NCI-H1436 (cell line): Measurements from ENCODE around the gene NPLOC4.
A peak's percentile ranks its signal among the peaks of the same experiment; 100 is the strongest.

Experiments used
- DNase-seq: peaks from one replicate; lab custom pipeline; 2025; lab: John Stamatoyannopoulos, UW

Gene NPLOC4

GRCh38 chr17:81636505-81637288 is at the start of gene NPLOC4, which contains the start of gene TSPAN10:
TSS of gene NPLOC4 (minus strand) at chr17:81637112. CDS start at chr17:81636930, 182 bp downstream.
TSS of gene TSPAN10 (plus strand) at chr17:81637196. CDS start at chr17:81642413, 5,217 bp downstream.
- peak; percentile 83 for DNase-seq

DNA sequence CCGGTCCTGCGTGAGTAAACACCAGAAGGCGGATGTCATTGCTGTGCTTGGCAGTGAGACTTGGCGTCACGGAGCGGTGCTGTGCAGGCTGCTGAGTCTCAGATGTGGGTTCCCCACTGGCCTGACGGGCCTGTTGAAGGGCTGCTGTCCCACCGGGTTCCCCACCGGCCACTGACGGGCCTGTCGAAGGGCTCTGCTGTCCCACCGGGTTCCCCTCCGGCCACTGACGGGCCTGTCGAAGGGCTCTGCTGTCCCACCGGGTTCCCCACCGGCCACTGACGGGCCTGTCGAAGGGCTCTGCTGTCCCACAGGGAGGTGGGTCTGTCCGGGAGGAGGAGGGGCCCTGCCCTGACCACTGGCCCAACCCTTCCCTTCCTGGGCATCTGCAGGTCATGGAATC is 49.7 kb upstream of the NPLOC4 start:
- no peak for DNase-seq

DNA sequence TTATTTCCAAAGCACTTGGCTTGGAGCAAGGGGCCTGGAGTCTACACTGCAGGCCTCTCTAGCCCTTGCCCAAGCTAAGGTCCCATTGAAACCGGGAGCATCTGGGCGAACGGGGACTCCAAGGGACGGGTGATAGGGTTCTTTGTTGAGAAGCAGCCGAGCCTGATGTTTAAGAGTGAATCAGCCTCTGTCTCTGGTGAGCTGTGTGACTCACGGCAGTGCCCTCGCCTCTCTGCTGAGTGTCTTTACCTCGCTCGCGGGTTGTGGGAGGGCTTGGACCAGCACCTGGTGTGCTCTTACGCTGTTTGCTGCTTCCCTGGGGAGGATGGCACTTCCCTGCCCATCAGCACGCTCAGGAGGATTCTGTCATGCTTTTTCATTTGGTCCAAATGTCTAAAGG is 48.2 kb upstream of the NPLOC4 start:
- peak; percentile 26 for DNase-seq

DNA sequence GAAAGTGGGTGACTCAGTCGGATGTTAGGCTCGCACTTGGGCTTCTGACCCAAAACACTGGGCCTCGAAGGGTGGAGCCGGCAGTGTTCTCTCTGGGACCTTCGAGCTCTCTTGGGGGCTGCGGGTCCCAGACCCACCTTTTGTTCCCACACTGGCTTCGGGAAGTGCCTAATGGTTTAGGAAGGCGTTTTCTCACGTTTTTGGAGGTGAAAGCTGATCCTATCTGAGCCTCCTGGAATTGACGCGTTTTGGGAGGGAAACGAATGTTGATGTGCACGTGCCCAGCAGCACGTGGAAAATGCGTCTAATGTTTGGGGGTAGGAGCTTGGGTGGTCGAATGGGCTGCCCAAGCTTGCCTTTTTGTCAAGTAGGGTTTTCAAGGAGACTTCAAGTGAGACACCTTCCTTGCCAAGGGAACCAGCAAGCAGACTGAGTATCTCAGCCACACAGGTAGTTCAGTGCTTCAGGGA is 47.6 kb upstream of the NPLOC4 start:
- DNase-seq = no peak

DNA sequence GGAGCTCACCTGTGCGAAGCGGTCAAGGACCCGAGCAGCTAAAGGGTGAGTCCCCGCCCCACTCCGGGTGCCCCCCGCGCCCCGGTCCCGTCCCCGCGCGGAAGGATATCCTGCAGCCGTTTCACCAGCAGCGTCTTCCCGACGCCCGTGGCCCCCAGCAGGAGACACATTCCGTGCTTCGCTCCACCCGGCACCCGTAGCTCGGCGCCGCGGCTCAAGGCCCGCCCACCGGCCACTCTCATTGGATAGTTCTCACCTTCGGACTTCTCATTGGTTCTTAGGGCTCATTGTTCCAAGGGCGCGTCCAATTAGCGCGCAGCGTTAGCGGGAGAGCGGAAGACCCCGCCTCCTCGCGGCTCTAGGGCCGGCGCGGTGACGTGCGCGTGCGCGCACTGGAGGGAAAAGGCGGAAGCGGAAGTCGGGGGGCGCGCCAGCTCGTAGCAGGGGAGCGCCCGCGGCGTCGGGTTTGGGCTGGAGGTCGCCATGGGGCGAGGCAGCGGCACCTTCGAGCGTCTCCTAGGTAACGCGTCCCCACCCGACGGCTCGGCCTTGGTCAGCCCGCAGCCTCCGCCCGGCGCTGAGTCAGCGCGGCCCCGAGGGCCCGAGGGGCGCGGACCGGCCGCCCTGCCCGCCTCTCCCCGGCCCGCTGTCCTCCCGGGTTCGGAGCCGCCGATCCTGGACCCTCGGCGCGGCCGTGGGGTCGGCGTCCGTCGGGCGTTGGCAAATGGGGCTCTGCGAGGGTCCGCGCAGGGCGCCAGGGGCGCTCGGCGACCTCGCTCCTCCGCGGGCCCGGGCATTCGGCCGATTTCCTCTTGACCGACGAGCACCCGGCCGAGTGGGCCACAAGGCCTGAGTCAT is 46.9 kb upstream of the NPLOC4 start, which contains the start of the genes ARL16 and HGS:
Gene ARL16 (minus strand): TSS at position 214 of the 858 bp plus-strand sequence. CDS start 44 bp downstream, at position 170.
Gene HGS (plus strand): TSS at position 428 of the 858 bp plus-strand sequence. CDS start 56 bp downstream, at position 484.
- DNase-seq = peak; percentile 100

- no peak for DNase-seq
Observed at GRCh38 chr17:81683208-81683583, 46.3 kb upstream of the NPLOC4 start.

GRCh38 chr17:81682565-81683207 is 45.8 kb upstream of the NPLOC4 start:
- no peak for DNase-seq

GRCh38 chr17:81681672-81682071 is 44.8 kb upstream of the NPLOC4 start:
- no peak for DNase-seq

DNA sequence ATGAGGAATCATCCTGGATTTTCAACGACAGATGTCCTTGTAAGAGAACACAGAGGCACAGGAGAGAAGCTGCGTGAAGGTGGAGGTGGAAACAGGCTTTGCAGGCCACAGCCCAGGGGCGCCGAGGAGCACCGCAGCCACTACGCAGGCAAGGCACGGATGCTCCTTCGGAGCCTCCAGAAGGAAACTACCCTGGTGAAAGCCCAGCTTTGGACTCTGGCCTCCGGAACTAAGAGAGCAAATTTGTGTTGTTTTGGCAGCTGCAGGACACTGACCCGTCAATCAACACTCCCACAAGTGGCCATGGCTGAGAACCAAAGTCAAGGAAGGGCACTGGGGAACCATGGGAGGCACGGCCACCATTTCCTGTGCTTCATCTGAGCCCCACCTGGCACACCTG is 43.2 kb upstream of the NPLOC4 start:
- DNase-seq = no peak

DNA sequence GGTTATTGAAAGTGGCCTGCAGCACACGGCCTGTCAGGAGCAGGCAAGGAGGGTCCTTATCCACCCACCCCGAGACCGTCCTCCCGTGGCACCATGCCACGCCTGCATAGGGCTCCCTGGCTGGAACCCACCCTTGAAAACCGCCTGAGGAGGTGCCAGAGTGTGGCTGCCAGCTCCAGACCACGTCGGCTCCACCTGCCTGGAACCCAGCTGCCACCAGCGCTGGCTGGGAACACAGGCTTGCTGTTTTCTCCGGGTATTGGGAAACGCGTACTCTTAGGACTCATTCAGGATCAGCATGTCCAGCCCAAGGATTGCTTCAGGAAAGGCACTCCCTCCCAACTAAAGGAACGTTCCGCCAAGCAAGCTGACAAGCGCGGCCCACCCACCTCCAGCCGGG is 40.0 kb upstream of the NPLOC4 start:
- DNase-seq = no peak

GRCh38 chr17:81675515-81676221 is 38.8 kb upstream of the NPLOC4 start:
- peak; percentile 24 for DNase-seq

- DNase-seq = no peak
Observed at GRCh38 chr17:81673561-81674258, 36.8 kb upstream of the NPLOC4 start.

GRCh38 chr17:81672954-81673353 is 36.0 kb upstream of the NPLOC4 start:
- no peak for DNase-seq

DNA sequence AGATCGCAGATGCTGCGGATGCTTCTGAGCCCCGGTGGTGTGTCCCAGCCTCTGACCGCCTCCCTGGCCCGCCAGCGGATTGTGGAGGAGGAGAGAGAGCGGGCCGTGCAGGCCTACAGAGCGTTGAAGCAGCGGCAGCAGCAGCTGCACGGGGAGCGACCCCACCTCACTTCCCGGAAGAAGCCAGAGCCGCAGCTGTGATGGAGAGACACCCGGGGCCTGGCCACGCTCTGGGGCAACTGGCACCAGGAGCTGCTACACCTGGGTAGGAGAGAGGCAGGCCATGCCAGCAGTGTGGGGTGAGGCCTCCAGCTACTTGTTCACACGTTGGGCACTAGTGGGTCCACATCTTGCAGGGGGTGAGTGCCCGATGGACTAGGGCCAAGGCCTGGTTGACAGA is 35.6 kb upstream of the NPLOC4 start:
- DNase-seq = no peak

- no peak for DNase-seq
Observed at GRCh38 chr17:81667754-81668153, 30.8 kb upstream of the NPLOC4 start.

DNA sequence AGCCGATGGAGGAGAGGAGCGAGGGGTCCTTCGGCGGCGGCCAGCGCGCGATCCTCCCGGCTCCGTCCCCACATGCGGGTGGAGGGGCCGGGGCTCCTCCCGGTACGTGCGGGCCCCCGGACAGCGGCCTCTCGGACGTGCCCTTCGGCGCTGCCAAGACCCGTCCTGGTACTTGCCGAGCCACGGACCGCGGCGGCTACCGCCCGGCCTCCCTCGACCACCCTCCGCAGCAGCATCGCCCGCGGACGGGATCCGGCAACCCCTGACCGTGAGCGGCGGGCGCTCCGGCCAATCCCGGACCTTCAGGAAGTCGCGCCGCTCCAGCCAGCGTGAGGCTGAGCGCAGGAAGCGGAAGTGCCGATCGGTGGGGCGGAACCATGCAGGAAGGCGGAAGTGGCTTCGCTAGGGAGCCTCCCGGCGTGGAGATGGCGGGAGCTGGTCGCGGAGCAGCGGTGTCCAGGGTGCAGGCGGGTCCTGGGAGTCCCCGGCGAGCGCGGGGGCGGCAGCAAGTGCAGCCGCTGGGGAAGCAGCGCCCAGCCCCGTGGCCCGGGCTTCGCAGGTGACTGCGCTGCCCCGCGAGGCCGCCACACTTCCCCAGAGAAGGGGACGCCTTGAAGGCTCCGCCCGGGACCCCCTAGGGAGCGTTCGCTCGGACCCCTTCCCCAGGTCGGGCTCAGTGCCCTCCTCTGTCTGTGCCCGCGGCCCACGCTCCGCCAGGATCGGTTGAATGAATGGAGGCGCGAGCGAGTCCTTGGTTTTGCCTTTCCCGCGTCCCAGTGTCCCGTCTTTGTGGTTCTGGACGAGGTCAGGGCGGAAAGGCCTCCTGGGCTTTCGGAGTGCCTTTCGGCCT is 29.7 kb upstream of the NPLOC4 start, which contains the start of the genes CCDC137 and OXLD1:
Gene CCDC137 (plus strand): TSS at position 396 of the 850 bp plus-strand sequence. CDS start 30 bp downstream, at position 426.
Gene OXLD1 (minus strand): TSS at position 264 of the 850 bp plus-strand sequence. CDS start 28 bp downstream, at position 236.
- peak; percentile 96 for DNase-seq

- no peak for DNase-seq
Observed at GRCh38 chr17:81666092-81666341, 29.1 kb upstream of the NPLOC4 start.

DNA sequence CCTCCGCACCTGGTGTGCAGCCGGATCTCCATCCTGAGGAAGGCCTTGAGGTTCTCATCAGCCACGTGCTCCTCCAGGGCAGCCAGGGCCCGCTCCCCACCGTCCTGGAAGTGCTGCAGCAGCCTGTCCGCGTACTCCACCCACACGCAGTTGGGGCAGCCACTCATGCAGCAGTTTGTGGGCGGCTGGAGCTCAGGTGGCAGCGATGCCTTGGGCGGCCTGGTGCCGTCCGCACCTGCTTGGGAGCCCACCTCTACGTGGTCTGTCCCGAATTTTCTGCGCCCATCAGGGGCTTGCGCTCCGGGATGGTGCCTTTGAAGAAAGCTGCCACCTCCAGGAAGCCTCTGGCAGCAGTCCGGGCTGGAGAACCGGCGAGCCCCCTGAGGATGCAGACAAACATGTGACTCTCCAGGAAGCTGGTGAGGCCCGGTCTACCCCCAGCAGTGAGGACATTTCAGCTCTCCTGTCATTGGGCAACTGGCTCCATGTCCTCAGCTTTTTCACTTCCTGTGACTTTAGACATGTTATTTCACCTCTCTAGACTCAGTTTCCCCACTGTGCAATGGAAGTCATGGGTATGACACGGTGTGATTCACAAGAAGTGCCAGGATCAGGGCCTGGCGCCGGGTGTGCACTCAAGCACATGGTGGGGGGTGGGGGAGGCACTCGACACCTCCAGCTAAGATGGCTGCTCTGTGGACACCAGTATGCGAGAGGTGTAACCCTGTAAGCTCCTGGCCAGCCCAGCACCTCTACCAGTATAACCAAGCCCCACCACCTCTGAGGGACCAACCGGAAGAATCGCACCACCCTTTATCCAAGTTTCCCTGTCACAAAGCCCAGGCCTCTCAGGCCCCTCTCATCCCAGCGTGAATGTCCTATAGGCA is 28.5 kb upstream of the NPLOC4 start:
- DNase-seq = no peak

DNA sequence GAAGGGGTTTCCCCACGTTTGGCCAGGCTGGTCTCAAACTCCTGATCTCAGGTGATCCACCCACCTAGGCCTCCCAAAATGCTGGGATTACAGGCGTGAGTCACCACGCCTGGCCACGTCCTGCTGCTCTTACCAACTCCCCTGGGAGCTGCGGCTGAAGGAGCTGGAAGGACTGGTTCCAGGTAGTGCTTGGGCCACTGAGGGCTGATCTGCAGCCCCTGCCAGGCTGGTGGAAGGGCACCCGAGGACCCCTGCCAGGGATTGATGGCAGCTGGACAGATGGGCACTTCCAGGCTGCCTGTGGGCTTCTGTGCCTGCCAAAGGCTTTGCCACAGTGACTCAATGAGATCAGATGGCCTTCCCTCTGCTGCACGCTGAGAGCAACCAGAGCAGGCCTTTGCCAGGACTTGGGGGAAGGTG is 27.1 kb upstream of the NPLOC4 start:
- no peak for DNase-seq
